LNCAP (cell line): ENCODE results near the gene ASCL2.

Source experiments
- CTCF ChIP-seq: fragments of 450-650 bp; IDR thresholded peaks from 2 replicates; pipeline ENCODE4 v1.5.1; 2017; ENCODE audit warnings: mild to moderate bottlenecking

ASCL2 gene

DNA sequence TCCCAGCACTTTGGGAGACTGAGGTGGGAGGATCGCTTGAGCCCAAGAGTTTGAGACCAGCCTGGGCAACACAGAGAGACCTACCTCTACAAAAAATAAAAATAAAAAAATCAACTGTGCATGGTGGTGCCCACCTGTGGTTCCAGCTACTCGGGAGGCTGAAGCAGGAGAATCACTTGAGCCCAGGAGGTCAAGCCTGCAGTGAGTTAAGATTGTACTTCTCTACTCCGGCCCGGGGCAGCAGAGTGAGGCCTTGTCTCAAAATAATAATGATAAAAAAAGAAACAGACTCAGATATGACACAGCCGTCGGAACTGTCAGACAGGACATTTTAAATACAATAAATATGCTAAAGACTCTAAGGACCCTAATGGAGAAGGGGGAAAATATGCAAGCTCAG is 18.4 kb downstream of the ASCL2 start:
- no peak for TF ChIP-seq CTCF

- no peak for TF ChIP-seq CTCF
These were observed 19.2 kb downstream of the ASCL2 start for GRCh38 chr11:2251138-2251537.

DNA sequence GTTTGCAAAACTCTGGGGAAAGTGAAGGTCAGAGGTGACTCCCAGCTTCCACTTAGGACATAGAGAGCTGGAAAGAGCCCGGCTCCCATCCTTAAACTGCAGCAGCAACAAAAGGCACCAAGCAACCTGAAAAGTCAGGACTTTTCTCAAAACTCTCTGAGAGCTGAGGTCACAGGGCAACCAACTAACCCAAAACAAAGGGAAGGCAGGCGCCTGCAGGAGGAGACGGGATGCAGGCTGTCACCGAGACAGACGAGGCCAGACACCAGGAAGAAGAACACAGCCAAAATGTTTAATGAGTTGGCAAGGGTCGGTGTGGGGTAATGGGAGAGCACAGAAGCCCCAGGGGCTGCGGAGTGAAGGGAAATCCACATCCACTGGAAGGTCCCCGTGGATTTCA is 19.9 kb downstream of the ASCL2 start:
- no peak for TF ChIP-seq CTCF

DNA sequence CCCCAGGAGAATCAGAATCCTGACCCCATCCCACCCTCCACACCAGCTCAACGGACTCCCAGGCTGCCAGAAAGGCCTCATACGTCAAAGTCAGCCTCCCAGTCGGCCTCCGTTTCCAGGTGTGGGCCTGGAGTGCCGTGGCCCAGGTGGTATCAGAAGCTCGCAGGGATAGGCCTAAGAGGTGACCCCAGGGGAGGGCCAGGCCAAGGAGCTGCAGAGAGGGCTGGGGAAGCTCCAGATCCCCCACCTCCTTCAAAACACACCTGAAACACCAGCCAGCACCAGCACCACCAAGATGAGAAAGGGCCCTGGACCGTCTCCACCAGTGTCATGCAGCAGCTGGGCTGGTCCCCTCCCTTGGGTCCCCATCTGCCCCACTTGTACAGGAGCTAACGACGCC is 20.3 kb downstream of the ASCL2 start:
- no peak for TF ChIP-seq CTCF

- no peak for TF ChIP-seq CTCF
These were observed 21.0 kb downstream of the ASCL2 start for GRCh38 chr11:2249189-2249916.

DNA sequence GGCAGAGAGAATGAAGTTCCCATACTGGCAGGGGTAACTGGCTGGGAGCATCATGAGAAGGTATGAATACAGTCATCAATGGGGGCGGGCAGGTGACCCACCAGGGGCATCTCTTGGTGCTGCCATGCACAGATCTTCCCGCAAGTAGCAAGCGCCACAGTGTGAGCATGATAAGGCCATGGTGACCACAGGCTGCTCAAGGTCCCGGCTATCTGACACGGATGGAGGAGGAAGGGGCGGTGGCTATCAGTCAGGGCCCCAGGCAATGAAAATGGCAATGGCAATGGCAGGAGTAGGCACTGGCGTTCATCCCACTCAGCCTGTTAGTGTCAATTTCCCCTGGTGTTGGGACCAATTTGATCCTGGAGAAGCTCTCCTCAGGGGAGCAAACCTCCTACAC is 21.6 kb downstream of the ASCL2 start:
- TF ChIP-seq CTCF = no peak

- TF ChIP-seq CTCF = no peak
These were observed 22.1 kb downstream of the ASCL2 start for GRCh38 chr11:2248242-2248641.

- TF ChIP-seq CTCF = no peak
These were observed 22.9 kb downstream of the ASCL2 start for GRCh38 chr11:2247496-2247895.
